A549 (cell line): ENCODE results near the gene MYL6.

Source experiments
- CEBPB ChIP-seq, 2 experiments: fragments of >200 bp in 1 of 2; sonication (Bioruptor Twin) in 1 of 2; formaldehyde crosslinking in 1 of 2; IDR thresholded peaks; 2 replicates each; pipeline ENCODE4 v1.6.1; 2012 to 2016
- FOSL2 ChIP-seq, 2 experiments: fragments of 450-650 bp in 1 of 2; fragments of >200 bp in 1 of 2; sonication (Bioruptor Twin) in 1 of 2; formaldehyde crosslinking; IDR thresholded peaks; 2 replicates each; pipeline versions ENCODE4 v1.5.0 to v1.6.1; 2016 to 2020; ENCODE audit warnings: mild to moderate bottlenecking in 1 of 2, moderate library complexity in 1 of 2
- NFE2L2 ChIP-seq: fragments of 150-350 bp; conservative IDR thresholded peaks from 2 replicates; pipeline ENCODE4 v1.6.1; 2014; ENCODE audit warnings: low read length
- POLR2A ChIP-seq: IDR thresholded peaks from 2 replicates; pipeline ENCODE4 v1.6.1; 2012; ENCODE audit warnings: mild to moderate bottlenecking, low read length
- RCOR1 ChIP-seq: fragments of 150-350 bp; IDR thresholded peaks from 2 replicates; pipeline ENCODE4 v1.6.1; 2014; ENCODE audit warnings: antibody characterized with exemption, low read length, low read depth
- TF ChIP-seq, protein P1 (sequence below): fragments of >200 bp; sonication (Bioruptor Twin); formaldehyde crosslinking; IDR thresholded peaks from 3 replicates; pipeline ENCODE4 v1.5.1; 2016
- TF ChIP-seq, protein P2 (sequence below): fragments of 200-600 bp; sonication (generic); IDR thresholded peaks from 2 replicates; pipeline ENCODE4 v1.6.1; 2016; ENCODE audit warnings: antibody characterized with exemption, mild to moderate bottlenecking, moderate library complexity

DNA sequence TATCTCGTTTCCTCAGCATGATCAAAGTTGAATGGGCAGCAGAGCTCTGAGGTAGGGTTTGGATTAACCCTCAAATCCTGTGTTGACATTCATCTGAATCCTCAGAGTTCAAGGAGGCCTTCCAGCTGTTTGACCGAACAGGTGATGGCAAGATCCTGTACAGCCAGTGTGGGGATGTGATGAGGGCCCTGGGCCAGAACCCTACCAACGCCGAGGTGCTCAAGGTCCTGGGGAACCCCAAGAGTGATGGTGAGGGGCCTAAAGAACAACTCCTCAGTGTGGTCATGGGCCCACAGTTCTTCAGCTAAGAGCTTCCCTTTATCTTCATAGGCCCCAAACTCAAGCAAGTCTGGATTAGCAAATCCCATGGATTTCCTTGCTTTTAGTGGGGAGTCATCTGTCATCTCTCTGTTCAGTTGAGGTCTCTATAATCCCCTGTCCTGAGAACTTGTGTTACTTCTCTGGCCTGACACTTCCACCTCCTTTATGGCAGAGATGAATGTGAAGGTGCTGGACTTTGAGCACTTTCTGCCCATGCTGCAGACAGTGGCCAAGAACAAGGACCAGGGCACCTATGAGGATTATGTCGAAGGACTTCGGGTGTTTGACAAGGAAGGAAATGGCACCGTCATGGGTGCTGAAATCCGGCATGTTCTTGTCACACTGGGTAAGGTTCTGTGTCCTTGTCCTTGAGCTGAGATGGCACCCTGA, 1.5 kb downstream of the MYL6 start:
- no peak for TF ChIP-seq RCOR1
- TF ChIP-seq, protein P1, sequence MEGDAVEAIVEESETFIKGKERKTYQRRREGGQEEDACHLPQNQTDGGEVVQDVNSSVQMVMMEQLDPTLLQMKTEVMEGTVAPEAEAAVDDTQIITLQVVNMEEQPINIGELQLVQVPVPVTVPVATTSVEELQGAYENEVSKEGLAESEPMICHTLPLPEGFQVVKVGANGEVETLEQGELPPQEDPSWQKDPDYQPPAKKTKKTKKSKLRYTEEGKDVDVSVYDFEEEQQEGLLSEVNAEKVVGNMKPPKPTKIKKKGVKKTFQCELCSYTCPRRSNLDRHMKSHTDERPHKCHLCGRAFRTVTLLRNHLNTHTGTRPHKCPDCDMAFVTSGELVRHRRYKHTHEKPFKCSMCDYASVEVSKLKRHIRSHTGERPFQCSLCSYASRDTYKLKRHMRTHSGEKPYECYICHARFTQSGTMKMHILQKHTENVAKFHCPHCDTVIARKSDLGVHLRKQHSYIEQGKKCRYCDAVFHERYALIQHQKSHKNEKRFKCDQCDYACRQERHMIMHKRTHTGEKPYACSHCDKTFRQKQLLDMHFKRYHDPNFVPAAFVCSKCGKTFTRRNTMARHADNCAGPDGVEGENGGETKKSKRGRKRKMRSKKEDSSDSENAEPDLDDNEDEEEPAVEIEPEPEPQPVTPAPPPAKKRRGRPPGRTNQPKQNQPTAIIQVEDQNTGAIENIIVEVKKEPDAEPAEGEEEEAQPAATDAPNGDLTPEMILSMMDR, result no peak
- no peak for TF ChIP-seq NFE2L2
- TF ChIP-seq, protein P2, sequence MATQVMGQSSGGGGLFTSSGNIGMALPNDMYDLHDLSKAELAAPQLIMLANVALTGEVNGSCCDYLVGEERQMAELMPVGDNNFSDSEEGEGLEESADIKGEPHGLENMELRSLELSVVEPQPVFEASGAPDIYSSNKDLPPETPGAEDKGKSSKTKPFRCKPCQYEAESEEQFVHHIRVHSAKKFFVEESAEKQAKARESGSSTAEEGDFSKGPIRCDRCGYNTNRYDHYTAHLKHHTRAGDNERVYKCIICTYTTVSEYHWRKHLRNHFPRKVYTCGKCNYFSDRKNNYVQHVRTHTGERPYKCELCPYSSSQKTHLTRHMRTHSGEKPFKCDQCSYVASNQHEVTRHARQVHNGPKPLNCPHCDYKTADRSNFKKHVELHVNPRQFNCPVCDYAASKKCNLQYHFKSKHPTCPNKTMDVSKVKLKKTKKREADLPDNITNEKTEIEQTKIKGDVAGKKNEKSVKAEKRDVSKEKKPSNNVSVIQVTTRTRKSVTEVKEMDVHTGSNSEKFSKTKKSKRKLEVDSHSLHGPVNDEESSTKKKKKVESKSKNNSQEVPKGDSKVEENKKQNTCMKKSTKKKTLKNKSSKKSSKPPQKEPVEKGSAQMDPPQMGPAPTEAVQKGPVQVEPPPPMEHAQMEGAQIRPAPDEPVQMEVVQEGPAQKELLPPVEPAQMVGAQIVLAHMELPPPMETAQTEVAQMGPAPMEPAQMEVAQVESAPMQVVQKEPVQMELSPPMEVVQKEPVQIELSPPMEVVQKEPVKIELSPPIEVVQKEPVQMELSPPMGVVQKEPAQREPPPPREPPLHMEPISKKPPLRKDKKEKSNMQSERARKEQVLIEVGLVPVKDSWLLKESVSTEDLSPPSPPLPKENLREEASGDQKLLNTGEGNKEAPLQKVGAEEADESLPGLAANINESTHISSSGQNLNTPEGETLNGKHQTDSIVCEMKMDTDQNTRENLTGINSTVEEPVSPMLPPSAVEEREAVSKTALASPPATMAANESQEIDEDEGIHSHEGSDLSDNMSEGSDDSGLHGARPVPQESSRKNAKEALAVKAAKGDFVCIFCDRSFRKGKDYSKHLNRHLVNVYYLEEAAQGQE, result no peak
- TF ChIP-seq FOSL2 (IDR thresholded peaks at IDR 0.05), result no peak
- TF ChIP-seq FOSL2 (CRISPR knock-in tag; IDR thresholded peaks at IDR 0.05), result no peak
- no peak for TF ChIP-seq CEBPB (IDR thresholded peaks at IDR 0.05)
- TF ChIP-seq POLR2A, result no peak
